ENCODE results near the gene RNF145. TPM values are rescaled to one million over a fixed set of nuclear protein-coding genes. Genes with fewer than 3 reads are reported as not detected.

Gene RNF145
- total RNA-seq, 2 donors from 2014 or later: 13.5 to 19.5 TPM

GRCh38 chr5:159112436-159112835, 96.9 kb downstream of the RNF145 start:
- ATAC-seq (no peak), DNase-seq (no peak)
- intact Hi-C loops (cut with DNase I): no loop called here
- Histone ChIP-seq H3K9me3 (no peaks in the 10 kb centered on the region), H3K27me3 (no peaks in the 10 kb centered on the region), H3K4me1 (no peaks in the 10 kb centered on the region), H3K4me3 (no peak overlapping the region), H3K36me3 (replicated peaks in 1 of 2; ENCODE audit: insufficient read depth in 1 of 2, low read depth in 2 of 2) (no peaks in the 10 kb centered on the region), H3K27ac (no peak overlapping the region)
- 80 to 89% methylated on average over 2 of the region's 2 CpGs for WGBS, 2 donors
- TF ChIP-seq POLR2A (IDR thresholded peaks at IDR 0.05) (no peak), CTCF (IDR thresholded peaks at IDR 0.05) (no peak)

Small RNA genes lying within 50 kb of the gene (small RNA-seq; reads per million reads assigned to genes)
- not detected for gene RF00263

Other genes starting within 250 kb of the RNF145 start
- gene EBF1, start 109.6 kb downstream of the RNF145 start, total RNA-seq: 1 to 10 TPM; 5.4 to 6.6 TPM
- gene UBLCP1, start 53.7 kb upstream of the RNF145 start, total RNA-seq: 10 to 100 TPM; 13.2 to 16.2 TPM
- gene IL12B, start 120.9 kb upstream of the RNF145 start, total RNA-seq: not detected

All from body of pancreas (tissue), 4 donors.